HCT116 (cell line): ENCODE measurements around the gene FSTL4. TPM values are rescaled to one million over a fixed set of nuclear protein-coding genes. Genes with fewer than 3 reads are reported as not detected.

Experiments used
- ATAC-seq: fragments of 200-7000 bp; cut with Tn5 transposase; 2 replicates; pipeline ENCODE4 v1.9.1; 2020; ENCODE audit warnings: mild to moderate bottlenecking, moderate library complexity
- BruUV-seq: library from RNA; stranded (reverse); fragments of 400-500 nt; replicated peaks from 2 replicates; lab custom pipeline; 2021; lab: Mats Ljungman, UMichigan
- CTCF ChIA-PET: fragments of 300-600 bp; sonication (Branson Sonifier 250); formaldehyde crosslinking; loops from one replicate; lab custom pipeline; 2021; ENCODE audit warnings: antibody characterized with exemption; lab: Charles Lee
- POLR2A ChIA-PET: fragments of 300-600, 350-600 bp; sonication (Branson Sonifier 250); formaldehyde crosslinking; loops from one replicate; lab custom pipeline; 2021; ENCODE audit warnings: antibody characterized with exemption; lab: Charles Lee
- RAD21 ChIA-PET, 2 experiments: fragments of 300-600 bp; sonication (Branson Sonifier 250); formaldehyde crosslinking; loops; one replicate each; lab custom pipeline; 2023; ENCODE audit warnings: low total read pairs in 2 of 2; ENCODE audit not compliant: uncharacterized antibody in 2 of 2, unreplicated experiment in 2 of 2, low non-redundant PET in 1 of 2; lab: Charles Lee
- DNase-seq: peaks from one replicate; pipeline ENCODE4 v3.0.0-alpha.2; 2010; ENCODE audit warnings: low read depth, low spot score
- H2AFZ ChIP-seq: fragments of 200-600 bp; shearing (Covaris generic), sonication (generic); 2 replicates; pipeline ENCODE4 v1.6.1; 2017; ENCODE audit warnings: low read depth, mixed run types, mixed read lengths, antibody characterized with exemption, low read length; ENCODE audit not compliant: poor library complexity, severe bottlenecking
- H3K27ac ChIP-seq: 2 replicates; pipeline ENCODE4 v1.5.1; 2012; ENCODE audit warnings: low read depth, low read length
- H3K27me3 ChIP-seq: fragments of 200-600 bp; sonication (generic); 2 replicates; pipeline ENCODE4 v1.6.1; 2016; ENCODE audit warnings: mixed run types, low read length, mixed read lengths; ENCODE audit not compliant: insufficient read depth
- H3K36me3 ChIP-seq, 2 experiments: fragments of 200-500 bp in 1 of 2; fragments of 200-600 bp in 1 of 2; sonication (Bioruptor generic) in 1 of 2; sonication (generic) in 1 of 2; 2 replicates each; pipeline versions ENCODE4 v1.5.1 to v1.6.1; 2014 to 2016; ENCODE audit warnings: low read length in 2 of 2, inconsistent platforms in 1 of 2, mixed read lengths in 1 of 2, mixed run types in 1 of 2; ENCODE audit not compliant: insufficient read depth in 2 of 2, control insufficient read depth in 1 of 2
- H3K4me1 ChIP-seq, 2 experiments: fragments of 200-600 bp in 1 of 2; sonication (generic) in 1 of 2; 2 replicates each; pipeline versions ENCODE4 v1.5.1 to v1.6.1; 2012 to 2017; ENCODE audit warnings: low read length in 2 of 2, inconsistent platforms in 1 of 2, mild to moderate bottlenecking in 1 of 2, mixed read lengths in 1 of 2, mixed run types in 1 of 2, moderate library complexity in 1 of 2; ENCODE audit not compliant: insufficient read depth in 2 of 2, control insufficient read depth in 1 of 2
- H3K4me2 ChIP-seq: fragments of 200-600 bp; sonication (generic); 2 replicates; pipeline ENCODE4 v1.6.1; 2017; ENCODE audit warnings: mixed run types, low read length, mixed read lengths
- H3K4me3 ChIP-seq, 2 experiments: fragments of 200-600 bp in 1 of 2; sonication (generic) in 1 of 2; replicated peaks in 1 of 2; 2 replicates each; pipeline ENCODE4 v1.5.1; 2011 to 2016; ENCODE audit warnings: low read length in 2 of 2, control low read depth in 1 of 2, low read depth in 1 of 2, mild to moderate bottlenecking in 1 of 2, mixed read lengths in 1 of 2, mixed run types in 1 of 2
- H3K79me2 ChIP-seq: fragments of 200-600 bp; sonication (generic); 2 replicates; pipeline ENCODE4 v1.6.1; 2017; ENCODE audit warnings: mild to moderate bottlenecking, mixed run types, low read length, moderate library complexity, mixed read lengths; ENCODE audit not compliant: insufficient read depth
- H3K9ac ChIP-seq: fragments of 200-600 bp; sonication (generic); 2 replicates; pipeline ENCODE4 v1.6.1; 2016; ENCODE audit warnings: low read length, mixed read lengths
- H3K9me2 ChIP-seq: fragments of 200-600 bp; sonication (generic), shearing (Covaris generic); 2 replicates; pipeline ENCODE4 v1.6.1; 2017; ENCODE audit warnings: mixed run types, mild to moderate bottlenecking, moderate library complexity; ENCODE audit not compliant: insufficient read depth
- H3K9me3 ChIP-seq, 2 experiments: fragments of 200-500 bp in 1 of 2; fragments of 200-600 bp in 1 of 2; sonication (Bioruptor generic) in 1 of 2; sonication (generic) in 1 of 2; 2 replicates each; pipeline ENCODE4 v1.6.1; 2014 to 2017; ENCODE audit warnings: low read length in 2 of 2, mixed read lengths in 2 of 2, inconsistent platforms in 1 of 2, low read depth in 1 of 2, mild to moderate bottlenecking in 1 of 2, mixed run types in 1 of 2, moderate library complexity in 1 of 2; ENCODE audit not compliant: control insufficient read depth in 1 of 2, insufficient read depth in 1 of 2
- H4K20me1 ChIP-seq: fragments of 200-600 bp; sonication (generic), shearing (Covaris generic); 2 replicates; pipeline ENCODE4 v1.6.1; 2017; ENCODE audit warnings: mixed run types, mild to moderate bottlenecking, moderate library complexity; ENCODE audit not compliant: insufficient read depth
- ATF3 ChIP-seq: IDR thresholded peaks from 2 replicates; pipeline ENCODE4 v1.6.1; 2012
- CBX3 ChIP-seq: IDR thresholded peaks from 2 replicates; pipeline ENCODE4 v1.6.1; 2012; ENCODE audit warnings: low read depth
- CEBPB ChIP-seq: IDR thresholded peaks from 2 replicates; pipeline ENCODE4 v1.6.1; 2012; ENCODE audit warnings: low read depth
- EGR1 ChIP-seq: IDR thresholded peaks from 2 replicates; pipeline ENCODE4 v1.6.1; 2012; ENCODE audit warnings: low read depth
- EZH2 ChIP-seq: fragments of 200-600 bp; sonication (generic); IDR thresholded peaks from 2 replicates; pipeline ENCODE4 v1.6.1; 2017; ENCODE audit warnings: antibody characterized with exemption, mixed run types
- EZH2phosphoT487 ChIP-seq: fragments of 200-600 bp; IDR thresholded peaks from 2 replicates; pipeline ENCODE4 v1.6.1; 2018; ENCODE audit warnings: antibody characterized with exemption, borderline replicate concordance
- FOSL1 ChIP-seq: IDR thresholded peaks from 2 replicates; pipeline ENCODE4 v1.6.1; 2012; ENCODE audit warnings: low read depth
- JUND ChIP-seq: IDR thresholded peaks from 2 replicates; pipeline ENCODE4 v1.6.1; 2012
- MAX ChIP-seq: IDR thresholded peaks from 2 replicates; pipeline ENCODE4 v1.6.1; 2012
- POLR2A ChIP-seq: IDR thresholded peaks from 2 replicates; pipeline ENCODE4 v1.7.0; 2011; ENCODE audit warnings: borderline replicate concordance; ENCODE audit not compliant: insufficient read depth, insufficient read length; ENCODE audit errors: extremely low read depth
- POLR2AphosphoS5 ChIP-seq: IDR thresholded peaks from 2 replicates; pipeline ENCODE4 v1.6.1; 2011; ENCODE audit warnings: mild to moderate bottlenecking, low read depth, low read length, moderate library complexity
- RAD21 ChIP-seq: IDR thresholded peaks from 2 replicates; pipeline ENCODE4 v1.6.1; 2012; ENCODE audit warnings: low read depth, mild to moderate bottlenecking
- REST ChIP-seq: IDR thresholded peaks from 2 replicates; pipeline ENCODE4 v1.6.1; 2012; ENCODE audit warnings: low read depth
- SIN3A ChIP-seq: IDR thresholded peaks from 2 replicates; pipeline ENCODE4 v1.6.1; 2012; ENCODE audit warnings: low read depth
- TCF7L2 ChIP-seq: IDR thresholded peaks from 2 replicates; pipeline ENCODE4 v1.7.0; 2011; ENCODE audit warnings: borderline replicate concordance, inconsistent platforms; ENCODE audit not compliant: insufficient read depth, insufficient read length; ENCODE audit errors: extremely low read depth
- YY1 ChIP-seq: IDR thresholded peaks from 2 replicates; pipeline ENCODE4 v1.6.1; 2011; ENCODE audit warnings: low read length, low read depth, moderate library complexity, mild to moderate bottlenecking; ENCODE audit not compliant: insufficient replicate concordance; ENCODE audit errors: extremely low read depth
- ZBTB33 ChIP-seq: IDR thresholded peaks from 2 replicates; pipeline ENCODE4 v1.6.1; 2011; ENCODE audit warnings: mild to moderate bottlenecking, low read length, moderate library complexity; ENCODE audit not compliant: insufficient replicate concordance; ENCODE audit errors: extremely low read depth
- ZFX ChIP-seq: fragments of 450-650 bp; IDR thresholded peaks from 2 replicates; pipeline ENCODE4 v1.6.1; 2017
- ZNF274 ChIP-seq: fragments of 200-500 bp; sonication (Bioruptor generic); IDR thresholded peaks from 2 replicates; pipeline ENCODE4 v1.6.1; 2014; ENCODE audit warnings: mild to moderate bottlenecking, low read depth, low read length, inconsistent platforms
- intact Hi-C: fragments of 100-400 bp; cut with micrococcal nuclease; formaldehyde crosslinking; loops from 2 replicates; pipeline ENCODE4 v1.10.0; 2022
- total RNA-seq: library from RNA; stranded (reverse); gene quantifications from one replicate; pipeline ENCODE4 v1.2.1, GENCODE V29; 2021; ENCODE audit not compliant: unreplicated experiment

The FSTL4 gene
- total RNA-seq, 1 experiment from 2014 or later: 0.37 TPM

GRCh38 chr5:133228316-133228715 lies 384.0 kb downstream of the FSTL4 start:
- Histone ChIP-seq H3K27me3 (no peaks in the 10 kb centered on the region), H4K20me1 (no peaks in the 10 kb centered on the region), H2AFZ (no peak overlapping the region), H3K9me2 (no peaks in the 10 kb centered on the region), H3K79me2 (no peaks in the 10 kb centered on the region), H3K4me1 (peaks cover 23 to 47% of the 10 kb centered on the region in 2 experiments), H3K27ac (no peak overlapping the region), H3K36me3 (no peaks in the 10 kb centered on the region), H3K4me2 (no peak overlapping the region), H3K4me3 (no peak overlapping the region), H3K9me3 (no peaks in the 10 kb centered on the region), H3K9ac (no peak overlapping the region)
- ATAC-seq: no peak
- ChIA-PET RAD21 (no interaction called here), CTCF (no interaction called here), POLR2A (no interaction called here)
- intact Hi-C loops: no loop called here
- BruUV-seq: no TSS peak
- TF ChIP-seq REST (no peak), JUND (no peak), EZH2 (no peak), CBX3 (no peak), ATF3 (no peak), POLR2A (no peak), ZBTB33 (no peak), ZFX (no peak), YY1 (no peak), EGR1 (no peak), EZH2phosphoT487 (no peak), ZNF274 (no peak), RAD21 (no peak), SIN3A (no peak), FOSL1 (no peak), POLR2AphosphoS5 (no peak), MAX (no peak), CEBPB (no peak), TCF7L2 (no peak)
- no peak for DNase-seq
